Keratinocyte (primary cell): ENCODE results near the gene PSD. TPM values are rescaled to one million over a fixed set of nuclear protein-coding genes. Genes with fewer than 3 reads are reported as not detected.

ENCODE experiments used
- DNase-seq: peaks from one replicate; pipeline ENCODE4 v3.0.0-alpha.2; 2011; ENCODE audit warnings: low read depth, missing footprints, low spot score
- FAIRE-seq: peaks from 2 replicates; lab custom pipeline; 2011; peaks lifted over from hg19 to GRCh38; lab: Jason Lieb, UNC
- H2AFZ ChIP-seq: 2 replicates; pipeline ENCODE4 v1.6.0; 2012; ENCODE audit warnings: low read length, control low read depth, inconsistent platforms; ENCODE audit not compliant: control insufficient read depth
- H3K27ac ChIP-seq: 2 replicates; pipeline ENCODE4 v1.5.1; 2011; ENCODE audit warnings: low read length; ENCODE audit not compliant: control insufficient read depth, insufficient read depth
- H3K27me3 ChIP-seq: 3 replicates; pipeline ENCODE4 v1.6.0; 2011; ENCODE audit warnings: low read length; ENCODE audit not compliant: control insufficient read depth, insufficient read depth; ENCODE audit errors: extremely low read depth
- H3K36me3 ChIP-seq, 2 experiments: 2 replicates in 1 of 2; 3 replicates in 1 of 2; pipeline ENCODE4 v1.5.1; 2011; ENCODE audit warnings: low read length in 2 of 2, mild to moderate bottlenecking in 1 of 2; ENCODE audit not compliant: control insufficient read depth in 2 of 2, insufficient read depth in 2 of 2; ENCODE audit errors: extremely low read depth in 1 of 2
- H3K4me1 ChIP-seq: 3 replicates; pipeline ENCODE4 v1.5.1; 2011; ENCODE audit warnings: low read length; ENCODE audit not compliant: control insufficient read depth, insufficient read depth; ENCODE audit errors: extremely low read depth
- H3K4me2 ChIP-seq: 3 replicates; pipeline ENCODE4 v1.6.0; 2011; ENCODE audit warnings: low read depth, low read length; ENCODE audit not compliant: control insufficient read depth, insufficient read depth; ENCODE audit errors: extremely low read depth
- H3K4me3 ChIP-seq, 3 experiments: fragments of 200-600 bp in 1 of 3; sonication (generic) in 1 of 3; 2 replicates in 2 of 3; 3 replicates in 1 of 3; pipeline ENCODE4 v1.5.1; 2011 to 2016; ENCODE audit warnings: low read length in 3 of 3, mild to moderate bottlenecking in 3 of 3, control low read depth in 2 of 3, inconsistent platforms in 1 of 3, low read depth in 1 of 3, mixed read lengths in 1 of 3, mixed run types in 1 of 3, moderate library complexity in 1 of 3; ENCODE audit not compliant: control insufficient read depth in 2 of 3, insufficient read depth in 2 of 3; ENCODE audit errors: extremely low read depth in 1 of 3
- H3K79me2 ChIP-seq: 2 replicates; pipeline ENCODE4 v1.6.0; 2012; ENCODE audit warnings: low read length; ENCODE audit not compliant: control insufficient read depth, insufficient read depth
- H3K9ac ChIP-seq: 3 replicates; pipeline ENCODE4 v1.6.0; 2011; ENCODE audit warnings: low read length; ENCODE audit not compliant: control insufficient read depth, insufficient read depth; ENCODE audit errors: extremely low read depth
- H3K9me1 ChIP-seq: 3 replicates; pipeline ENCODE4 v1.6.0; 2011; ENCODE audit warnings: low read length; ENCODE audit not compliant: control insufficient read depth, insufficient read depth; ENCODE audit errors: extremely low read depth
- H3K9me3 ChIP-seq: 2 replicates; pipeline ENCODE4 v1.5.1; 2012; ENCODE audit warnings: low read depth, low read length; ENCODE audit not compliant: control insufficient read depth
- H4K20me1 ChIP-seq: 3 replicates; pipeline ENCODE4 v1.6.0; 2011; ENCODE audit warnings: low read length; ENCODE audit not compliant: control insufficient read depth, insufficient read depth; ENCODE audit errors: extremely low read depth
- CTCF ChIP-seq, 3 experiments: IDR thresholded peaks in 1 of 3; conservative IDR thresholded peaks in 1 of 3; optimal IDR thresholded peaks in 1 of 3; 2 replicates in 2 of 3; 3 replicates in 1 of 3; pipeline versions ENCODE3 to v1.5.1; 2011; ENCODE audit warnings: low read length in 3 of 3, mild to moderate bottlenecking in 3 of 3, moderate library complexity in 2 of 3, control low read depth in 1 of 3, inconsistent platforms in 1 of 3; ENCODE audit not compliant: insufficient read depth in 2 of 3; ENCODE audit errors: extremely low read depth in 1 of 3
- EZH2 ChIP-seq: IDR thresholded peaks from one replicate; pipeline ENCODE4 v1.6.1; 2012; ENCODE audit warnings: inconsistent platforms, mild to moderate bottlenecking, low read length, moderate library complexity
- dilution Hi-C: fragments of 300-500 bp; cut with MboI; formaldehyde crosslinking; loops from one replicate; pipeline ENCODE4 v1.7.0; 2020; ENCODE audit warnings: low sequenced_read_pairs; ENCODE audit not compliant: extremely low pct_ligation_motif_present
- polyA plus RNA-seq, 5 experiments: library from polyadenylated mRNA; depleted of rRNA in 3 of 5; stranded (reverse) in 3 of 5; stranded (forward) in 1 of 5; unstranded in 1 of 5; fragments of >200 nt; gene quantifications; 1 replicate in 1 of 5; 2 replicates in 3 of 5; 3 replicates in 1 of 5; pipeline versions ENCODE4 v1.2.1 to v1.2.3, GENCODE V29; 2011 to 2012; ENCODE audit warnings: missing spikeins in 2 of 5, low read depth in 1 of 5, low replicate concordance in 1 of 5

Gene PSD
- polyA plus RNA-seq, 1 donor (not counting 4 experiments of a cell fraction or from before 2014, with no cell fraction given), result 0.10 TPM

- Histone ChIP-seq H3K4me1 (peaks cover 20% of the 10 kb centered on the region), H2AFZ (peak overlapping the region; percentile 36), H3K36me3 (peaks cover 12 to 14% of the 10 kb centered on the region in 2 experiments), H3K4me3 (peak overlapping the region; percentile 64 to 80 (median 71)), H4K20me1 (no peaks in the 10 kb centered on the region), H3K27ac (peak overlapping the region; percentile 83), H3K9ac (peak overlapping the region; percentile 87), H3K79me2 (peaks cover 11% of the 10 kb centered on the region), H3K4me2 (peak overlapping the region; percentile 69), H3K9me1 (no peaks in the 10 kb centered on the region), H3K9me3 (no peaks in the 10 kb centered on the region), H3K27me3 (no peaks in the 10 kb centered on the region)
- dilution Hi-C loops, result no loop called here
- DNase-seq (peak; percentile 26), FAIRE-seq (no peak)
- no peak for TF ChIP-seq CTCF (optimal IDR thresholded peaks at IDR 0.05 in 1 of 3, IDR thresholded peaks at IDR 0.05 in 1 of 3, conservative IDR thresholded peaks at IDR 0.05 in 1 of 3; ENCODE audit: extremely low read depth in 1 of 3, insufficient read depth in 2 of 3, low read length in 3 of 3)
- no peak for TF ChIP-seq EZH2
Observed at GRCh38 chr10:102394801-102395399, 23.7 kb downstream of the PSD start.

GRCh38 chr10:102394079-102394800, 24.3 kb downstream of the PSD start:
- peak overlapping the region; percentile 87 for H3K9ac ChIP-seq

More at GRCh38 chr10:102394079-102394800, 24.3 kb downstream of the PSD start:
- Histone ChIP-seq H3K9me3 (no peaks in the 10 kb centered on the region), H3K36me3 (peaks cover 12 to 14% of the 10 kb centered on the region in 2 experiments), H3K27ac (peak overlapping the region; percentile 83), H3K9me1 (no peaks in the 10 kb centered on the region), H3K79me2 (peaks cover 11% of the 10 kb centered on the region), H2AFZ (peak overlapping the region; percentile 46), H3K4me1 (peaks cover 16% of the 10 kb centered on the region), H3K27me3 (no peaks in the 10 kb centered on the region), H4K20me1 (no peaks in the 10 kb centered on the region), H3K4me3 (peak overlapping the region; percentile 64 to 80 (median 71)), H3K4me2 (peak overlapping the region; percentile 69)
- DNase-seq, result peak; percentile 74
- FAIRE-seq, result no peak
- dilution Hi-C loops, result no loop called here
- TF ChIP-seq CTCF (optimal IDR thresholded peaks at IDR 0.05 in 1 of 3, IDR thresholded peaks at IDR 0.05 in 1 of 3, conservative IDR thresholded peaks at IDR 0.05 in 1 of 3; ENCODE audit: extremely low read depth in 1 of 3, insufficient read depth in 2 of 3, low read length in 3 of 3) (peak in 1 of 3 experiments; percentile 79), EZH2 (no peak)
